Stomach (tissue), 9 donors: ENCODE data around the gene GGA1. TPM values are rescaled to one million over a fixed set of nuclear protein-coding genes. Genes with fewer than 3 reads are reported as not detected.

Source experiments
- DNase-seq, 2 donors: peaks; one replicate each; pipeline versions ENCODE4 v3.0.0 to v3.0.0-alpha.2; 2013 to 2019
- H3K27ac ChIP-seq, 5 donors: fragments of 200-600 bp in 4 of 5; sonication (generic) in 4 of 5; one replicate each; pipeline ENCODE4 v1.5.1; 2013 to 2019; ENCODE audit warnings: mild to moderate bottlenecking in 1 of 5, moderate library complexity in 1 of 5
- H3K27me3 ChIP-seq, 3 donors: fragments of 200-600 bp; sonication (generic); one replicate each; pipeline ENCODE4 v1.5.1; 2017 to 2019; ENCODE audit warnings: mixed run types in 1 of 3
- H3K36me3 ChIP-seq, 4 donors: fragments of 200-600 bp; sonication (generic); 1 replicate in 3 of 4; 2 replicates in 1 of 4; pipeline ENCODE4 v1.5.1; 2016 to 2019
- H3K4me1 ChIP-seq, 4 donors: fragments of 200-600 bp; sonication (generic); one replicate each; pipeline ENCODE4 v1.5.1; 2016 to 2019
- H3K4me3 ChIP-seq, 4 donors: fragments of 200-600 bp; sonication (generic) in 3 of 4; one replicate each; pipeline ENCODE4 v1.5.1; 2016 to 2019; ENCODE audit warnings: mild to moderate bottlenecking in 1 of 4
- H3K9me3 ChIP-seq, 4 donors: fragments of 200-600 bp; sonication (generic); one replicate each; pipeline ENCODE4 v1.5.1; 2016 to 2019
- EP300 ChIP-seq: sonication (generic); formaldehyde crosslinking; IDR thresholded peaks from one replicate; pipeline ENCODE4 v1.6.1; 2017; ENCODE audit warnings: antibody characterized with exemption
- POLR2A ChIP-seq, 4 donors: fragments of 450-650 bp; IDR thresholded peaks; one replicate each; pipeline ENCODE4 v1.6.1; 2016; ENCODE audit warnings: antibody characterized with exemption in 4 of 4, control low read depth in 2 of 4, mild to moderate bottlenecking in 1 of 4, moderate library complexity in 1 of 4
- POLR2AphosphoS5 ChIP-seq, 3 donors: sonication (generic); formaldehyde crosslinking; IDR thresholded peaks; one replicate each; pipeline ENCODE4 v1.6.1; 2016; ENCODE audit warnings: antibody characterized with exemption in 3 of 3
- WGBS, 5 donors: extraction: QIAGEN DNeasy Blood & Tissue Kit in 3 of 5; methylation state at CpG; one replicate each; pipeline versions ENCODE4 v1.1.5 to v1.1.7; 2013 to 2018; 5-methylcytosine and 5-hydroxymethylcytosine counted together
- intact Hi-C: fragments of 100-400 bp; cut with DNase I; formaldehyde crosslinking; loops from one replicate; pipeline ENCODE4 v1.15.1; 2023; ENCODE audit warnings: low total_unique reads
- polyA plus RNA-seq, 3 donors: library from polyadenylated mRNA; stranded (reverse); fragments of 200-250 nt; gene quantifications; one replicate each; pipeline ENCODE4 v1.2.3, GENCODE V29; 2013
- total RNA-seq, 5 donors: library from RNA; depleted of rRNA; stranded (reverse); fragments of >200 nt; gene quantifications; one replicate each; pipeline versions ENCODE4 v1.1.0 to v1.2.3, GENCODE V29; 2014 to 2016
- TF ChIP-seq, protein P1 (sequence below), 7 experiments: fragments of 450-650 bp in 4 of 7; fragments of 200-600 bp in 3 of 7; sonication (generic) in 3 of 7; IDR thresholded peaks; one replicate each; pipeline ENCODE4 v1.5.1; 2016 to 2019; ENCODE audit warnings: antibody characterized with exemption in 7 of 7, control low read depth in 2 of 7, mild to moderate bottlenecking in 1 of 7
- donor health status: healthy with polysubstance abuse.
- donor health status: Bipolar disorder and iron deficiency.
- donor health status: healthy.

GGA1 gene
- total and polyA plus RNA-seq, 8 donors = 30.3 to 87.9 (median 45.9) TPM

DNA sequence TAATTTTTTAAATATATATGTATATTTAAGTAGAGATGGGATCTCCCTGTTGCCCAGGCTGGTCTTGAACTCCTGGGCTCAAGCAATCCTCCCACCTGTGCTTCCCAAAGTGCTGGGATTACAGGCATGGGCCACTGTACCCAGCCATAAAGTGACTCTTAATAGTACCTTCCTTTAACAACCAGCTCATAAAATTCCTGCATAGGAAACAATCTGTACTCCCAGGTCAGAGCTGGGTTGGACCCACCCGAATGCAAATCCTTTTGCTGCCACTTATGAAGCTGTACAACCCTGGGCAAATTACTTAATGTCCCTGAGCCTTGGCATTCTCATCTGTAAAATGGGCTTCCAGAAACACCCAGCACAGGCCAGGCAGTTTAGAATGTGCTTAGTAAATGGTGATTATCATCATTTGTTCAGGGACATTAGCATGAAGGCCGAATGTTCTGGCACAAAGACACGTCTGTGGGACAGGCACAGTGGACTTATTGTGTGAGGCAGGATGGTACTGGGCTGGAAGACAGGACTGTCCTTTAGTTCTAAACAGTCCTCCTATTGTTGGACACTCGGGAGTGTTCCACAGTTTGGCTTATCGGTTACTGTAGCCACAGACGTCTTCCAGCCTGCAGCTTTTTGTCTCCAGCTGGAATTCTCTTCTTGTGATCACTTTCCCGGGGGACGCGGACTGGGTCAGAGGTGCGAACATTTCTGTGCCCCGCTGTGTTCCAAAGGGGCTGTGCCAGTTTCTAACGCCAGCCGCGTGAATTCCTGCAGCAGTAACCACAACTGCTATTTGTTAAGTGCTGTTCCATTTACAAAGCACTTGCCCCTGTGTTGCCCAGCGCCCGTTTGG, 55.8 kb downstream of the GGA1 start:
- no peak for DNase-seq
- H3K4me3 ChIP-seq = no peak overlapping the region
- H3K4me1 ChIP-seq = peaks cover 21 to 63% (median 32%) of the 10 kb centered on the region in 4 donors
- peak overlapping the region in 4 of 5 donors; percentile 4 to 88 (median 50) for H3K27ac ChIP-seq
- H3K27me3 ChIP-seq = no peaks in the 10 kb centered on the region
- H3K36me3 ChIP-seq = peaks cover 8 to 19% (median 17%) of the 10 kb centered on the region in 4 donors
- H3K9me3 ChIP-seq = no peaks in the 10 kb centered on the region
- WGBS, 5 donors = 69 to 78% (median 72%) methylated on average over 16 of the region's 16 CpGs
- intact Hi-C loops = no loop called here
- no peak for TF ChIP-seq POLR2A (IDR thresholded peaks at IDR 0.05)
- no peak for TF ChIP-seq POLR2AphosphoS5 (IDR thresholded peaks at IDR 0.05)
- TF ChIP-seq, protein P1, sequence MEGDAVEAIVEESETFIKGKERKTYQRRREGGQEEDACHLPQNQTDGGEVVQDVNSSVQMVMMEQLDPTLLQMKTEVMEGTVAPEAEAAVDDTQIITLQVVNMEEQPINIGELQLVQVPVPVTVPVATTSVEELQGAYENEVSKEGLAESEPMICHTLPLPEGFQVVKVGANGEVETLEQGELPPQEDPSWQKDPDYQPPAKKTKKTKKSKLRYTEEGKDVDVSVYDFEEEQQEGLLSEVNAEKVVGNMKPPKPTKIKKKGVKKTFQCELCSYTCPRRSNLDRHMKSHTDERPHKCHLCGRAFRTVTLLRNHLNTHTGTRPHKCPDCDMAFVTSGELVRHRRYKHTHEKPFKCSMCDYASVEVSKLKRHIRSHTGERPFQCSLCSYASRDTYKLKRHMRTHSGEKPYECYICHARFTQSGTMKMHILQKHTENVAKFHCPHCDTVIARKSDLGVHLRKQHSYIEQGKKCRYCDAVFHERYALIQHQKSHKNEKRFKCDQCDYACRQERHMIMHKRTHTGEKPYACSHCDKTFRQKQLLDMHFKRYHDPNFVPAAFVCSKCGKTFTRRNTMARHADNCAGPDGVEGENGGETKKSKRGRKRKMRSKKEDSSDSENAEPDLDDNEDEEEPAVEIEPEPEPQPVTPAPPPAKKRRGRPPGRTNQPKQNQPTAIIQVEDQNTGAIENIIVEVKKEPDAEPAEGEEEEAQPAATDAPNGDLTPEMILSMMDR (IDR thresholded peaks at IDR 0.05) = no peak
- no peak for TF ChIP-seq EP300

DNA sequence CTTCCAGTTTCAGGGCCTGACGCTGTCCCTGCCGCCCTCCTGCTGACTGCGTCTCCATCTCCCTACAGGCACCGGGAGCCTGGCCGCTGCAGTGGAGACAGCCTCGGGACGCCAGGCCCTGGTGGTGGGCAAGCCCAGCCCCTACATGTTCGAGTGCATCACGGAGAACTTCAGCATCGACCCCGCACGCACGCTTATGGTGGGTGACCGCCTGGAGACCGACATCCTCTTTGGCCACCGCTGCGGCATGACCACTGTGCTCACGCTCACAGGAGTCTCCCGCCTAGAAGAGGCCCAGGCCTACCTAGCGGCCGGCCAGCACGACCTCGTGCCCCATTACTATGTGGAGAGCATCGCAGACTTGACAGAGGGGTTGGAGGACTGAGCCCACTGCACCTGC, 56.9 kb downstream of the GGA1 start:
- Histone ChIP-seq H3K27ac (peak overlapping the region in 1 of 5 donors; percentile 88), H3K4me1 (peaks cover 10 to 53% (median 21%) of the 10 kb centered on the region in 4 donors), H3K4me3 (no peak overlapping the region), H3K9me3 (no peaks in the 10 kb centered on the region), H3K27me3 (no peaks in the 10 kb centered on the region), H3K36me3 (peaks cover 8 to 19% (median 17%) of the 10 kb centered on the region in 4 donors)
- DNase-seq = no peak
- TF ChIP-seq EP300 = no peak
- no peak for TF ChIP-seq POLR2A (IDR thresholded peaks at IDR 0.05)
- TF ChIP-seq, protein P1 (IDR thresholded peaks at IDR 0.05) = no peak
- no peak for TF ChIP-seq POLR2AphosphoS5 (IDR thresholded peaks at IDR 0.05)
- intact Hi-C loops = no loop called here
- 93 to 95% (median 94%) methylated on average over 23 to 24 of the region's 24 CpGs for whole genome bisulfite sequencing, 5 donors

DNA sequence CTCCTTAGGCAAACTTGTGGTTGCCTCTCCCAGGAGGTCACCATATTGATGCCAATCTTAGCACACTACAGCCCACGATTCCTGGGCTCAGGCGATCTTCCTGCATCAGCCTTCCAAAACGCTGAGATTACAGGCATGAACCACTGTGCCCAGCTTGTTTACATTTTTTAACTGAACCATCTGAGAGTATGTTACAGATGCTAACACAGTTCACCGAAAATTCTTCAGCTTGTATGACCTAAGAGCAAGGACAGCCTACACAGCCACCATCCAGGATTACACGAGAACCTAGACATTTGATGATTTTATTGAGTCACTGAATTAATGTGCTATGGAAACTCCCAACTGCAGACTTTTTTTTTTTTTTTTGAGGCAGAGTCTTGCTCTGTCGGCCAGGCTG, 61.0 kb downstream of the GGA1 start:
- no peaks in the 10 kb centered on the region for H3K27me3 ChIP-seq
- DNase-seq = no peak
- WGBS, 5 donors = 48 to 75% (median 56%) methylated on average over 6 of the region's 6 CpGs
- peak overlapping the region in 2 of 5 donors; percentile 0 to 46 for H3K27ac ChIP-seq
- peaks cover 8 to 39% (median 25%) of the 10 kb centered on the region in 4 donors for H3K4me1 ChIP-seq
- H3K9me3 ChIP-seq = no peaks in the 10 kb centered on the region
- H3K36me3 ChIP-seq = peaks cover 8 to 19% (median 17%) of the 10 kb centered on the region in 4 donors
- no peak for TF ChIP-seq POLR2A (IDR thresholded peaks at IDR 0.05)
- no peak for TF ChIP-seq EP300
- TF ChIP-seq POLR2AphosphoS5 (IDR thresholded peaks at IDR 0.05) = peak in 2 of 3 donors; percentile 13 to 60
- TF ChIP-seq, protein P1 (IDR thresholded peaks at IDR 0.05) = no peak
- intact Hi-C loops = no loop called here
- no peak overlapping the region for H3K4me3 ChIP-seq

DNA sequence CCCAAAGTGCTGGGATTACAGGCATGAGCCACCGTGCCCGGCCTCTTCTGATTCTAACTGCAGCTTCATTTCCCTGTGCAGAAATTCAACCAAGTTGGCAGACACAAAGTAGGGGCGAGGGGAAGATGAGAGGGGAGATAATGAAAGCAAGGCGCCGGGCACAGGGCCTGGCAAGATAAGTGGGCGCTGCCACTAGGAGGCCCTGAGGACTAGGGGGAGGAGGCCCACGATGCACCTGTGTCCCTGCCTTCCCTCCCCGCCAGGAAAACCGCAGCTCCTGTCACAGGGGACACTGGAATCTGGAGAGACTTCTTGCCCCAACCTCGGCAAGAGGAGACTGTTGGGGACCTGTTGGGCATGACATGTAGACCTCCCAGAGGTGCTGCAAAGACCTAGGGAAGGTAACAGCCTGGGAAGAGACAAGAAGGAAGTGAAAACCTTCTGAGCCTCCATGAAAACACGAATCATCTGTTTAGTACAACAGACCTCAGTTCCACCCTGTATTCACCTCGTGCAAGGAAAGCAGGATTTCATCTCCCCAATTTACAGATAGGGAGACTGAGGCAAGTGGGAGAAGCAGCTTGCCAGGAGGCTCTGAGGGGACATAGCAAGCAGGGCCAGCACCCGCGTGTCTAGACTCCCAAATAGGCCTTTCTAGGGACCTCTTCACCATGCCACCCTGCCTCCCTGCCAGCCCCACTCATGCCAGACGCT, 63.7 kb downstream of the GGA1 start:
- DNase-seq = no peak
- peaks cover 28 to 62% (median 52%) of the 10 kb centered on the region in 4 donors for H3K4me1 ChIP-seq
- no peaks in the 10 kb centered on the region for H3K36me3 ChIP-seq
- no peaks in the 10 kb centered on the region for H3K9me3 ChIP-seq
- TF ChIP-seq, protein P1 (IDR thresholded peaks at IDR 0.05) = no peak
- TF ChIP-seq EP300 (no peak), POLR2A (IDR thresholded peaks at IDR 0.05) (no peak), POLR2AphosphoS5 (IDR thresholded peaks at IDR 0.05) (no peak)
- H3K27ac ChIP-seq = peak overlapping the region in 3 of 5 donors; percentile 91 to 94 (median 94)
- no peak overlapping the region for H3K4me3 ChIP-seq
- intact Hi-C loops = no loop called here
- H3K27me3 ChIP-seq = no peaks in the 10 kb centered on the region
- WGBS, 5 donors = 48 to 66% (median 56%) methylated on average over 15 of the region's 15 CpGs
